HEK293T (cell line): Measurements from ENCODE around the gene PPP1R17.

Experiments used
- ELF4 ChIP-seq: fragments of 450-650 bp; IDR thresholded peaks from 2 replicates; pipeline ENCODE4 v1.6.1; 2017; ENCODE audit warnings: antibody characterized with exemption
- FOXA1 ChIP-seq: fragments of 450-650 bp; IDR thresholded peaks from 2 replicates; pipeline ENCODE4 v1.6.1; 2016; ENCODE audit warnings: mild to moderate bottlenecking

GRCh38 chr7:31741852-31742251 lies 54.8 kb downstream of the PPP1R17 start:
- TF ChIP-seq ELF4, result no peak
- no peak for TF ChIP-seq FOXA1
